GM23338 (cell line): ENCODE results near the gene LGI1. TPM values are rescaled to one million over a fixed set of nuclear protein-coding genes. Genes with fewer than 3 reads are reported as not detected.

Experiments used
- ATAC-seq: fragments of 200-7000 bp; cut with Tn5 transposase; 3 replicates; pipeline ENCODE4 v1.9.1; 2020
- DNase-seq: peaks from one replicate; pipeline ENCODE4 v3.0.0-alpha.2; 2015; ENCODE audit warnings: low spot score
- H2AFZ ChIP-seq: fragments of 200-600 bp; sonication (generic); 2 replicates; pipeline ENCODE4 v1.8.0; 2016; ENCODE audit warnings: antibody characterized with exemption, mild to moderate bottlenecking, moderate library complexity
- H3F3A ChIP-seq: fragments of 200-600 bp; sonication (generic); replicated peaks from 2 replicates; pipeline ENCODE4 v1.8.0; 2017; ENCODE audit warnings: antibody characterized with exemption, mixed run types, low read depth
- H3K27ac ChIP-seq: fragments of 200-600 bp; sonication (generic); 2 replicates; pipeline ENCODE4 v1.6.1; 2016; ENCODE audit warnings: low read depth
- H3K27me3 ChIP-seq: fragments of 200-600 bp; sonication (generic); 2 replicates; pipeline ENCODE4 v1.8.0; 2016; ENCODE audit warnings: mild to moderate bottlenecking, mixed run types, moderate library complexity; ENCODE audit not compliant: insufficient read depth
- H3K36me3 ChIP-seq: fragments of 200-600 bp; sonication (generic); 2 replicates; pipeline ENCODE4 v1.8.0; 2016; ENCODE audit warnings: mild to moderate bottlenecking; ENCODE audit not compliant: insufficient read depth
- H3K4me1 ChIP-seq: fragments of 200-600 bp; sonication (generic); 2 replicates; pipeline ENCODE4 v1.8.0; 2016; ENCODE audit warnings: mild to moderate bottlenecking, moderate library complexity; ENCODE audit not compliant: insufficient read depth
- H3K4me2 ChIP-seq: fragments of 200-600 bp; sonication (generic); 2 replicates; pipeline ENCODE4 v1.7.1; 2017; ENCODE audit warnings: mixed run types
- H3K4me3 ChIP-seq: fragments of 200-600 bp; sonication (generic); 2 replicates; pipeline ENCODE4 v1.6.1; 2016; ENCODE audit warnings: mixed run types
- H3K79me2 ChIP-seq: fragments of 200-600 bp; sonication (generic); replicated peaks from 2 replicates; pipeline ENCODE4 v1.8.0; 2017; ENCODE audit warnings: mild to moderate bottlenecking; ENCODE audit not compliant: insufficient read depth
- H3K9me2 ChIP-seq: fragments of 200-600 bp; sonication (generic); 2 replicates; pipeline ENCODE4 v1.8.0; 2017; ENCODE audit not compliant: insufficient read depth
- H4K20me1 ChIP-seq: fragments of 200-600 bp; sonication (generic); replicated peaks from 2 replicates; pipeline ENCODE4 v1.8.0; 2017; ENCODE audit warnings: mild to moderate bottlenecking; ENCODE audit not compliant: insufficient read depth
- H3K27ac Mint-ChIP-seq: 2 replicates; pipeline ENCODE4 v1.8.0; 2020; ENCODE audit warnings: inconsistent platforms, mild to moderate bottlenecking, moderate library complexity, mixed read lengths
- H3K27me3 Mint-ChIP-seq: 3 replicates; pipeline ENCODE4 v1.8.0; 2022; ENCODE audit warnings: low read depth, mild to moderate bottlenecking, moderate library complexity, mixed read lengths, inconsistent platforms; ENCODE audit not compliant: insufficient read depth, poor library complexity
- H3K36me3 Mint-ChIP-seq: 3 replicates; pipeline ENCODE4 v1.8.0; 2021; ENCODE audit warnings: low read depth, mild to moderate bottlenecking, inconsistent platforms, moderate library complexity, mixed read lengths
- H3K4me1 Mint-ChIP-seq: 3 replicates; pipeline ENCODE4 v1.8.0; 2020; ENCODE audit warnings: mild to moderate bottlenecking, inconsistent platforms, mixed read lengths
- H3K4me3 Mint-ChIP-seq: 3 replicates; pipeline ENCODE4 v1.8.0; 2021; ENCODE audit warnings: moderate library complexity, mild to moderate bottlenecking, inconsistent platforms, mixed read lengths
- H3K9me3 Mint-ChIP-seq: 3 replicates; pipeline ENCODE4 v1.8.0; 2020; ENCODE audit warnings: moderate library complexity, mild to moderate bottlenecking, inconsistent platforms, mixed read lengths
- CTCF ChIP-seq, 2 experiments: fragments of 200-600 bp in 1 of 2; sonication (generic) in 1 of 2; conservative IDR thresholded peaks; 2 replicates each; pipeline versions ENCODE4 v1.5.1 to v1.6.1; 2016 to 2017; ENCODE audit warnings: antibody characterized with exemption in 2 of 2, low read depth in 2 of 2, mild to moderate bottlenecking in 2 of 2, moderate library complexity in 1 of 2
- ETS1 ChIP-seq: IDR thresholded peaks from 2 replicates; pipeline ENCODE4 v1.6.1; 2016; ENCODE audit warnings: antibody characterized with exemption
- EZH2phosphoT487 ChIP-seq: fragments of 200-600 bp; sonication (generic); IDR thresholded peaks from one replicate; pipeline ENCODE4 v1.8.1; 2018; ENCODE audit warnings: antibody characterized with exemption; ENCODE audit not compliant: unreplicated experiment
- JUNB ChIP-seq: IDR thresholded peaks from one replicate; pipeline ENCODE4 v1.6.1; 2016; ENCODE audit warnings: antibody characterized with exemption; ENCODE audit not compliant: unreplicated experiment
- NANOG ChIP-seq: IDR thresholded peaks from 2 replicates; pipeline ENCODE4 v1.6.1; 2016; ENCODE audit warnings: antibody characterized with exemption, borderline replicate concordance
- POLR2AphosphoS5 ChIP-seq: IDR thresholded peaks from 2 replicates; pipeline ENCODE4 v1.6.1; 2016; ENCODE audit warnings: antibody characterized with exemption, low read depth
- ZNF114 ChIP-seq: fragments of 250-450 bp; sonication (Bioruptor Pico); IDR thresholded peaks from 2 replicates; pipeline ENCODE4 v1.5.0; 2020; ENCODE audit warnings: mild to moderate bottlenecking, moderate library complexity
- ZNF331 ChIP-seq: fragments of 250-450 bp; sonication (Bioruptor Pico); IDR thresholded peaks from 2 replicates; pipeline ENCODE4 v1.5.0; 2020; ENCODE audit warnings: low read depth, mild to moderate bottlenecking, moderate library complexity
- polyA plus RNA-seq: library from polyadenylated mRNA; unstranded; fragments of >200 nt; fragmentation: Nextera tagmentation; extraction: Ambion mirVana; gene quantifications from 2 replicates; pipeline ENCODE4 v1.2.1, GENCODE V29; 2016
- total RNA-seq: library from RNA; depleted of rRNA; stranded (reverse); fragments of >200 nt; shearing (Covaris generic); gene quantifications from 2 replicates; pipeline ENCODE4 v1.2.3, GENCODE V29; 2014

The LGI1 gene
- total and polyA plus RNA-seq, 2 experiments from 2014 or later, result 0.28 to 0.31 TPM

- DNase-seq (no peak), ATAC-seq (no peak)
- Histone ChIP-seq H3K27ac (no peak overlapping the region), H3K4me3 (no peak overlapping the region), H3K4me1 (peaks cover 35% of the 10 kb centered on the region), H3F3A (no peaks in the 10 kb centered on the region), H3K79me2 (no peaks in the 10 kb centered on the region), H3K4me2 (no peak overlapping the region), H3K9me2 (no peaks in the 10 kb centered on the region), H2AFZ (peak overlapping the region; percentile 39; the same call in 1 of the 2 replicates), H3K27me3 (no peaks in the 10 kb centered on the region), H3K36me3 (0 out of 2 replicates have a peak, but pooled peaks cover 3% of the 10 kb centered on the region), H4K20me1 (no peaks in the 10 kb centered on the region)
- peaks cover 20% of the 10 kb centered on the region for H3K4me1 Mint-ChIP-seq
- no peak for TF ChIP-seq ETS1
- TF ChIP-seq POLR2AphosphoS5, result no peak
- TF ChIP-seq EZH2phosphoT487, result no peak
- no peak for TF ChIP-seq JUNB
- no peak for TF ChIP-seq ZNF331
- no peak for TF ChIP-seq CTCF (conservative IDR thresholded peaks at IDR 0.05; ENCODE audit: low read depth in 2 of 2)
- H3K9me3 Mint-ChIP-seq, result no peaks in the 10 kb centered on the region
- H3K36me3 Mint-ChIP-seq, result no peaks in the 10 kb centered on the region
- no peak overlapping the region for H3K4me3 Mint-ChIP-seq
- H3K27ac Mint-ChIP-seq, result no peak overlapping the region
- peaks cover 5% of the 10 kb centered on the region for H3K27me3 Mint-ChIP-seq
Measured at GRCh38 chr10:93716766-93717165, 41.0 kb upstream of the LGI1 start.

- Histone ChIP-seq H3K27ac (no peak overlapping the region), H4K20me1 (no peaks in the 10 kb centered on the region), H3K4me1 (peaks cover 35% of the 10 kb centered on the region), H3F3A (no peaks in the 10 kb centered on the region), H3K36me3 (0 out of 2 replicates have a peak, but pooled peaks cover 3% of the 10 kb centered on the region), H3K27me3 (no peaks in the 10 kb centered on the region), H3K4me2 (peak overlapping the region; percentile 68), H3K9me2 (0 out of 2 replicates have a peak, but pooled peaks cover 2% of the 10 kb centered on the region), H3K79me2 (no peaks in the 10 kb centered on the region), H3K4me3 (0 out of 2 replicates have a peak overlapping the region, but pooled peaks have one; percentile 12), H2AFZ (peak overlapping the region; percentile 83)
- no peaks in the 10 kb centered on the region for H3K36me3 Mint-ChIP-seq
- H3K4me3 Mint-ChIP-seq, result no peak overlapping the region
- DNase-seq, result peak; percentile 30
- no peaks in the 10 kb centered on the region for H3K9me3 Mint-ChIP-seq
- TF ChIP-seq CTCF (conservative IDR thresholded peaks at IDR 0.05; ENCODE audit: low read depth in 2 of 2) (no peak), ZNF114 (CRISPR knock-in tag) (no peak), NANOG (no peak)
- H3K4me1 Mint-ChIP-seq, result peaks cover 20% of the 10 kb centered on the region
- peak; percentile 80 for ATAC-seq
- peaks cover 2% of the 10 kb centered on the region for H3K27me3 Mint-ChIP-seq
- no peak overlapping the region for H3K27ac Mint-ChIP-seq
Measured at GRCh38 chr10:93718937-93719725, 38.6 kb upstream of the LGI1 start.
